MM.1S (cell line): ENCODE data around the gene SPRING1.

Experiments used
- DNase-seq: peaks from one replicate; pipeline ENCODE4 v3.0.0-alpha.2; 2015
- H2AFZ ChIP-seq: fragments of 300-600 bp; sonication (generic); 2 replicates; pipeline ENCODE4 v1.6.0; 2016; ENCODE audit warnings: antibody characterized with exemption, low read length
- H3F3A ChIP-seq: fragments of 300-600 bp; sonication (generic); 2 replicates; pipeline ENCODE4 v1.6.1; 2016; ENCODE audit warnings: mild to moderate bottlenecking, antibody characterized with exemption, low read length, moderate library complexity, mixed read lengths; ENCODE audit not compliant: insufficient read depth
- H3K27ac ChIP-seq: fragments of 300-600 bp; sonication (generic); 2 replicates; pipeline ENCODE4 v1.5.1; 2016; ENCODE audit warnings: mild to moderate bottlenecking, low read length
- H3K27me3 ChIP-seq: fragments of 300-600 bp; sonication (generic); replicated peaks from 2 replicates; pipeline ENCODE4 v1.6.0; 2016; ENCODE audit warnings: low read length; ENCODE audit not compliant: insufficient read depth
- H3K36me3 ChIP-seq: fragments of 300-600 bp; sonication (generic); replicated peaks from 2 replicates; pipeline ENCODE4 v1.6.1; 2016; ENCODE audit warnings: mild to moderate bottlenecking, low read length, mixed read lengths; ENCODE audit not compliant: insufficient read depth
- H3K4me1 ChIP-seq: fragments of 300-600 bp; sonication (generic); 2 replicates; pipeline ENCODE4 v1.6.1; 2016; ENCODE audit warnings: low read length, mixed read lengths
- H3K4me2 ChIP-seq: fragments of 300-600 bp; sonication (generic); 2 replicates; pipeline ENCODE4 v1.6.0; 2016; ENCODE audit warnings: low read depth, low read length
- H3K4me3 ChIP-seq: fragments of 300-600 bp; sonication (generic); 2 replicates; pipeline ENCODE4 v1.5.1; 2016; ENCODE audit warnings: low read length, mixed read lengths
- H3K79me2 ChIP-seq: fragments of 300-600 bp; sonication (generic); 2 replicates; pipeline ENCODE4 v1.6.1; 2016; ENCODE audit warnings: mixed run types, low read length, mixed read lengths
- H3K9ac ChIP-seq: fragments of 300-600 bp; sonication (generic); 2 replicates; pipeline ENCODE4 v1.6.1; 2016; ENCODE audit warnings: low read length, mixed read lengths
- H3K9me2 ChIP-seq: fragments of 300-600 bp; sonication (generic); replicated peaks from 2 replicates; pipeline ENCODE4 v1.6.1; 2016; ENCODE audit warnings: mild to moderate bottlenecking, low read length, mixed read lengths; ENCODE audit not compliant: insufficient read depth
- H3K9me3 ChIP-seq: fragments of 300-600 bp; sonication (generic); replicated peaks from 2 replicates; pipeline ENCODE4 v1.6.1; 2016; ENCODE audit warnings: mild to moderate bottlenecking, low read length, mixed read lengths; ENCODE audit not compliant: insufficient read depth
- H4K20me1 ChIP-seq: fragments of 300-600 bp; sonication (generic); 2 replicates; pipeline ENCODE4 v1.6.1; 2016; ENCODE audit warnings: mild to moderate bottlenecking, low read length, moderate library complexity, mixed read lengths; ENCODE audit not compliant: insufficient read depth
- CTCF ChIP-seq: fragments of 300-600 bp; sonication (generic); IDR thresholded peaks from 2 replicates; pipeline ENCODE4 v1.5.1; 2016; ENCODE audit warnings: antibody characterized with exemption, low read length, mixed read lengths
- EZH2 ChIP-seq: fragments of 300-600 bp; sonication (generic); optimal IDR thresholded peaks from 2 replicates; pipeline ENCODE3; 2017; ENCODE audit warnings: low read depth, mild to moderate bottlenecking, antibody characterized with exemption, low read length, mixed read lengths
- EZH2phosphoT487 ChIP-seq: fragments of 300-600 bp; sonication (generic); IDR thresholded peaks from 2 replicates; pipeline ENCODE4 v1.6.1; 2018; ENCODE audit warnings: antibody characterized with exemption, low read length

SPRING1 gene

DNA sequence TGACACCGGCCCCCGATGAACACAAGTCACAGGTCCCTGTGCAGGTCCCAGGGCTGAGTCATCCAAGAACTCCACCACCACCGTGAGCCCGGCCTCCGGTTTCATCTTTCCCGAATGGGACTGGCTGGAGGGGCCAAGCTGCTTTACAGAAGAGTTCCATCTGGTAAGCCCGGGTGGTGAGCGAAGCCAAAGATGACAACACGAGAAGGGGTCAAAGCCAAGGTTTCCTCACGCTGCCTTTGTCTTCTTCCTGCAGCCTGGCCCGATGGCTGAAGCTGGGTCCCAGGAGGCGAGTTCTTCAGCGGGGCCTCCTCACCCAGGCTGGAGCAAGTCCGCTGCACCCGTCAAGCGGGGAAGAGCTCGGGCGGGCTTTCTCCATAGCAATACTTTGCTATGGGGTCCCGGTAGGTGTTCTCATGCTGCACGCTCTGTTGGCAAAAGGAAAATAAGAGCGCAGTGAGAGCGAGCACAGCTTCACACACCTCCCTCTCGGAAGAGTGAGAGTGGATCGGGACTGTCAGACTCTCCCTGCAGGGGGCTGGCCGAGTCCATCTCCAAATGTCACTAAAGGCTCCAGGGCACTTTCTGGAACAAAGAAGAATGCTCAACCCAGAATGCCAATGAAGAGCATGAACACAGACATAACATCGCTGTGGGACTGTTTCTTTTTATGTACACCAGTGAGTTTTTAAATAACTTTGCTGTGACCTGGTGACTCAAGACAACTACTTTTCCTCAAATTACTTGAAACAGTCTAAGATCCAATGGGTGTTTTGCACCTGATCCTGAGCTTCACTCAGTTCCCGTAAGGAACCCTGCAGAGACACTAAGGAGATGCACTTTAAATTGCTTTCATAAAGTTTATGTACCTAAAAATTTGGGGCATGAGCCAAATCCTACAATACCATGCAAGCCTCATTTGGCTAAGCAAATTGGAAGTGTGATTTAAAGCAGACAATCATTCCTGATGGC lies 20.1 kb downstream of the SPRING1 start:
- no peak overlapping the region for H2AFZ ChIP-seq
- no peak for DNase-seq
- H3K9ac ChIP-seq = no peak overlapping the region
- no peaks in the 10 kb centered on the region for H3K27me3 ChIP-seq
- no peaks in the 10 kb centered on the region for H3K9me2 ChIP-seq
- H3K27ac ChIP-seq = no peak overlapping the region
- H4K20me1 ChIP-seq = no peaks in the 10 kb centered on the region
- H3F3A ChIP-seq = peaks cover 12% of the 10 kb centered on the region; the same call in 1 of the 2 replicates
- H3K4me3 ChIP-seq = no peak overlapping the region
- TF ChIP-seq EZH2phosphoT487 (no peak), EZH2 (no peak), CTCF (no peak)
- peaks cover 11% of the 10 kb centered on the region; the same call in 1 of the 2 replicates for H3K79me2 ChIP-seq
- H3K36me3 ChIP-seq = no peaks in the 10 kb centered on the region
- H3K9me3 ChIP-seq = no peaks in the 10 kb centered on the region
- H3K4me2 ChIP-seq = no peak overlapping the region
- H3K4me1 ChIP-seq = peaks cover 23% of the 10 kb centered on the region

DNA sequence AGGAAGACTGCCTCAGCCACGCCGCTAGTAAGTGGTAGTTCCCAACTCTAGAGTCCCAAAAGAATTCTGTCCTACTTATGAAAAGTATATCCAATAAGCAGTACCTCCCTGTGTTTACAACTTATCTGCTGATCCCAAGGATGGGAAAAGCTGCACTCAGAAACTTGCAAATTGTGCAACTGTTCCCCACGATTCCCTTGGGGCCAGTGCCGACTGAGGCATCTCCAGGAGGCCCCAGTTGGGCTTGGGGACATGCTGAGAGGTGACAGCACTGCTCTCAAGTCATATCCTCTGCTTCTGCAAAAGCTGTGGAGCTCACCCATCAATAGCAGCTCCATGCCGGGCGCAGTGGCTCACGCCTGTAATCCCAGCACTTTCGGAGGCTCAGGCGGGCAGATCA lies 23.7 kb downstream of the SPRING1 start:
- Histone ChIP-seq H3K36me3 (no peaks in the 10 kb centered on the region), H3K79me2 (0 out of 2 replicates have a peak, but pooled peaks cover 5% of the 10 kb centered on the region), H3K27me3 (no peaks in the 10 kb centered on the region), H3K4me2 (no peak overlapping the region), H4K20me1 (no peaks in the 10 kb centered on the region), H3K9ac (no peak overlapping the region), H3K27ac (no peak overlapping the region), H3K9me3 (no peaks in the 10 kb centered on the region), H3F3A (peaks cover 6% of the 10 kb centered on the region; the same call in 1 of the 2 replicates), H3K9me2 (no peaks in the 10 kb centered on the region), H3K4me3 (no peak overlapping the region), H2AFZ (no peak overlapping the region), H3K4me1 (peaks cover 18% of the 10 kb centered on the region)
- TF ChIP-seq EZH2phosphoT487 (no peak), CTCF (no peak), EZH2 (no peak)
- DNase-seq = no peak

GRCh38 chr12:116713527-116713926 lies 24.3 kb downstream of the SPRING1 start:
- no peak for TF ChIP-seq EZH2
- no peak for TF ChIP-seq CTCF
- TF ChIP-seq EZH2phosphoT487 = no peak
- DNase-seq = no peak
- Histone ChIP-seq H3K36me3 (no peaks in the 10 kb centered on the region), H3K9ac (no peak overlapping the region), H3K27ac (no peak overlapping the region), H3K4me2 (no peak overlapping the region), H3K4me1 (peaks cover 24% of the 10 kb centered on the region), H3F3A (peaks cover 6% of the 10 kb centered on the region; the same call in 1 of the 2 replicates), H4K20me1 (no peaks in the 10 kb centered on the region), H3K9me2 (no peaks in the 10 kb centered on the region), H3K9me3 (no peaks in the 10 kb centered on the region), H3K4me3 (no peak overlapping the region), H3K79me2 (0 out of 2 replicates have a peak, but pooled peaks cover 5% of the 10 kb centered on the region), H2AFZ (no peak overlapping the region), H3K27me3 (no peaks in the 10 kb centered on the region)
